K562 (cell line): ENCODE data around the gene AMDHD1. TPM values are rescaled to one million over a fixed set of nuclear protein-coding genes. Genes with fewer than 3 reads are reported as not detected.

ENCODE experiments used
- ATAC-seq: fragments of 200-7000 bp; cut with Tn5 transposase; 3 replicates; pipeline ENCODE4 v1.9.1; 2020; ENCODE audit warnings: moderate library complexity
- BruUV-seq: library from RNA; stranded (reverse); fragments of 400-500 nt; replicated peaks from 2 replicates; lab custom pipeline; 2021; lab: Mats Ljungman, UMichigan
- CTCF ChIA-PET: fragments of 300-600 bp; formaldehyde crosslinking; extraction: SDS; loops from one replicate; lab custom pipeline; 2021; ENCODE audit warnings: low intra/inter-chr PET ratio; lab: Yijun Ruan, JAX
- POLR2A ChIA-PET: fragments of 300-600, 350-650 bp; sonication (Branson Sonifier 250); formaldehyde crosslinking; extraction: SDS; loops from one replicate; lab custom pipeline; 2021; ENCODE audit warnings: antibody characterized with exemption, inconsistent platforms; lab: Yijun Ruan, JAX
- DNase-seq, 4 experiments: peaks; one replicate each; pipeline versions ENCODE4 v3.0.0 to v3.0.0-alpha.2; 2011 to 2018; ENCODE audit warnings: low spot score in 3 of 4, mixed read lengths in 3 of 4; ENCODE audit errors: extremely low read depth in 1 of 4
- FAIRE-seq: peaks from 2 replicates; lab custom pipeline; 2011; peaks lifted over from hg19 to GRCh38; lab: Jason Lieb, UNC
- H2AFZ ChIP-seq: 2 replicates; pipeline ENCODE4 v1.6.0; 2011; ENCODE audit warnings: low read depth, low read length, control low read depth, inconsistent platforms
- H3K27ac ChIP-seq: fragments of 200-600 bp; 3 replicates; pipeline ENCODE4 v1.8.0; 2011; ENCODE audit warnings: low read depth, mild to moderate bottlenecking, control low read depth, inconsistent platforms, low read length, moderate library complexity, mixed read lengths; ENCODE audit errors: extremely low read depth
- H3K27me3 ChIP-seq, 2 experiments: fragments of 300-600 bp in 1 of 2; 2 replicates in 1 of 2; 3 replicates in 1 of 2; pipeline versions ENCODE4 v1.6.0 to v1.8.0; 2011; ENCODE audit warnings: inconsistent platforms in 2 of 2, low read length in 2 of 2, mild to moderate bottlenecking in 1 of 2, mixed read lengths in 1 of 2, moderate library complexity in 1 of 2; ENCODE audit not compliant: control insufficient read depth in 2 of 2, insufficient read depth in 2 of 2
- H3K36me3 ChIP-seq: fragments of 300-600 bp; 3 replicates; pipeline ENCODE4 v1.8.0; 2011; ENCODE audit warnings: mild to moderate bottlenecking, low read length, inconsistent platforms; ENCODE audit not compliant: control insufficient read depth, insufficient read depth
- H3K4me1 ChIP-seq, 2 experiments: fragments of 200-600 bp in 1 of 2; replicated peaks in 1 of 2; 2 replicates in 1 of 2; 3 replicates in 1 of 2; pipeline versions ENCODE4 v1.5.1 to v1.8.0; 2011; ENCODE audit warnings: inconsistent platforms in 2 of 2, low read length in 2 of 2, mild to moderate bottlenecking in 1 of 2, mixed read lengths in 1 of 2, moderate library complexity in 1 of 2; ENCODE audit not compliant: control insufficient read depth in 2 of 2, insufficient read depth in 2 of 2
- H3K4me2 ChIP-seq: 2 replicates; pipeline ENCODE4 v1.6.1; 2011; ENCODE audit warnings: low read length, control low read depth, inconsistent platforms, mixed read lengths; ENCODE audit not compliant: insufficient read depth
- H3K4me3 ChIP-seq: fragments of 200-600 bp; sonication (generic), shearing (Covaris generic); 2 replicates; pipeline ENCODE4 v1.5.1; 2016; ENCODE audit warnings: control low read depth, inconsistent platforms
- H3K79me2 ChIP-seq: fragments of 200-600 bp; 3 replicates; pipeline ENCODE4 v1.8.0; 2011; ENCODE audit warnings: low read length, inconsistent platforms; ENCODE audit not compliant: control insufficient read depth, insufficient read depth
- H3K9ac ChIP-seq, 2 experiments: 2 replicates each; pipeline versions ENCODE4 v1.6.0 to v1.6.1; 2011; ENCODE audit warnings: low read depth in 2 of 2, low read length in 2 of 2, control low read depth in 1 of 2, inconsistent platforms in 1 of 2, mild to moderate bottlenecking in 1 of 2, mixed read lengths in 1 of 2; ENCODE audit not compliant: insufficient read depth in 1 of 2
- H3K9me1 ChIP-seq: one replicate; pipeline ENCODE4 v1.6.0; 2011; ENCODE audit warnings: inconsistent platforms, mild to moderate bottlenecking, low read length, moderate library complexity; ENCODE audit not compliant: control insufficient read depth, insufficient read depth
- H3K9me3 ChIP-seq: replicated peaks from 2 replicates; pipeline ENCODE4 v1.5.1; 2011; ENCODE audit warnings: low read depth, low read length, inconsistent platforms; ENCODE audit not compliant: control insufficient read depth, insufficient read depth
- H4K20me1 ChIP-seq: replicated peaks from 2 replicates; pipeline ENCODE4 v1.6.1; 2011; ENCODE audit warnings: low read length, inconsistent platforms, mixed read lengths; ENCODE audit not compliant: control insufficient read depth, insufficient read depth
- NR1H2 ChIP-seq: sonication (generic); formaldehyde crosslinking; IDR thresholded peaks from 2 replicates; pipeline ENCODE4 v1.4.0; 2020; ENCODE audit warnings: mild to moderate bottlenecking, missing genetic modification reagents
- YY1 ChIP-seq, 3 experiments: IDR thresholded peaks; 2 replicates each; pipeline ENCODE4 v1.6.1; 2011; ENCODE audit warnings: low read length in 2 of 3, mild to moderate bottlenecking in 2 of 3, moderate library complexity in 2 of 3, borderline replicate concordance in 1 of 3, control low read depth in 1 of 3, low read depth in 1 of 3; ENCODE audit not compliant: insufficient read depth in 3 of 3, insufficient replicate concordance in 2 of 3, control insufficient read depth in 1 of 3, insufficient read length in 1 of 3; ENCODE audit errors: extremely low read depth in 1 of 3
- WGBS: fragments of 100-300 bp; shearing (Covaris generic); methylation state at CpG from one replicate; pipeline ENCODE4 v1.1.6; 2016; ENCODE audit warnings: low coverage, mixed read lengths; ENCODE audit not compliant: insufficient coverage; ENCODE audit errors: missing lambda C conversion rate; 5-methylcytosine and 5-hydroxymethylcytosine counted together
- in situ Hi-C: fragments of 300-500 bp; cut with MboI; formaldehyde crosslinking; loops from 4 replicates; pipeline ENCODE4 v1.15.0; 2018; ENCODE audit warnings: inconsistent platforms, mixed read lengths
- intact Hi-C: fragments of 100-400 bp; cut with micrococcal nuclease; formaldehyde crosslinking; loops from 2 replicates; pipeline ENCODE4 v1.14.2; 2022
- polyA plus RNA-seq, 8 experiments: library from polyadenylated mRNA; depleted of rRNA in 4 of 8; stranded (reverse) in 5 of 8; unstranded in 3 of 8; fragments of >200 nt; fragmentation: Nextera tagmentation in 2 of 8; fragmentation: Illumina TruSeq in 1 of 8; extraction: Ambion mirVana in 2 of 8; extraction: Trizol in 1 of 8; gene quantifications; 2 replicates each; pipeline versions ENCODE4 v1.2.1 to v1.2.3, GENCODE V29; 2011 to 2014; ENCODE audit warnings: inconsistent platforms in 1 of 8, missing spikeins in 1 of 8
- total RNA-seq, 7 experiments: library from RNA; depleted of rRNA in 6 of 7; stranded (reverse); fragments of >200 nt in 6 of 7; fragmentation: Illumina TruSeq in 2 of 7; extraction: Trizol in 2 of 7; gene quantifications; 2 replicates each; pipeline versions ENCODE4 v1.2.1 to v1.2.3, GENCODE V29; 2011 to 2021; ENCODE audit warnings: low replicate concordance in 1 of 7
- TF ChIP-seq, protein P1 (sequence below): fragments of 250-450 bp; sonication (Bioruptor Pico); IDR thresholded peaks from 2 replicates; pipeline ENCODE4 v1.4.0; 2020; ENCODE audit warnings: borderline replicate concordance
- TF ChIP-seq, protein P2 (sequence below): fragments of 250-450 bp; sonication (Bioruptor Pico); IDR thresholded peaks from 2 replicates; pipeline ENCODE4 v1.4.0; 2020

The AMDHD1 gene
- total and polyA plus RNA-seq, 9 of the 15 experiments (the other 6 are each of a cell fraction or from before 2014, with no cell fraction given): not detected

DNA sequence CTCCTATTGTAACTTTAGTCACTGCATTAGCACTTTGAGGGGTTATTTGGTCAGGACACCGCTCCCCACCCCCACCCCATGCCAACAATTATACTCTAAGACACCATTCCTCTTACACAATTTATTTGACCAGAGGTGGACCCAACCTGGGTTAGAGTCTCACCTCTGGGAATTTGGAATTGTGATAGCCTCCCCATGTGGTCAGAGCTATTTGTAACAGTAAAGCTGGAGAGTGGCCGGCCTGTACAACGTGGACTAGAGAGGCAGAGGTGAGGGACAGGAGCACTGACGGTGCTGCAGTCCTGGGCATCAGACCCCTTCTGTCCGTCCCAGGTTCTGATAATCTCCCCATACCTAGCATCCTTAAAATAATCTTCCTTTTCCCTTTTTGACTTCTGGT is 56.4 kb downstream of the AMDHD1 start:
- H3K79me2 ChIP-seq: no peaks in the 10 kb centered on the region
- no peak for FAIRE-seq
- H2AFZ ChIP-seq: no peak overlapping the region
- H4K20me1 ChIP-seq: no peaks in the 10 kb centered on the region
- H3K9me1 ChIP-seq: no peaks in the 10 kb centered on the region
- 16% methylated on average over 5 of the region's 5 CpGs for WGBS
- ChIA-PET POLR2A (interaction anchor here (0.7 to 1.7 kb wide), 3 partner anchors 9 to 214 kb away, joined by 3 to 4 read pairs (median 3); no protein-coding TSS in a partner anchor), CTCF (interaction anchor here (0.6 kb wide), 1 partner anchor 986 kb away, joined by 3 read pairs; no protein-coding TSS in a partner anchor)
- H3K27me3 ChIP-seq: peaks cover 0 to 11% of the 10 kb centered on the region in 2 experiments; a peak in 3 of 5 replicates
- H3K36me3 ChIP-seq: 0 out of 3 replicates have a peak, but pooled peaks cover 2% of the 10 kb centered on the region
- no peak overlapping the region for H3K4me3 ChIP-seq
- BruUV-seq: no TSS peak
- ATAC-seq: no peak
- no peak overlapping the region for H3K4me2 ChIP-seq
- TF ChIP-seq NR1H2: no peak
- TF ChIP-seq, protein P1, sequence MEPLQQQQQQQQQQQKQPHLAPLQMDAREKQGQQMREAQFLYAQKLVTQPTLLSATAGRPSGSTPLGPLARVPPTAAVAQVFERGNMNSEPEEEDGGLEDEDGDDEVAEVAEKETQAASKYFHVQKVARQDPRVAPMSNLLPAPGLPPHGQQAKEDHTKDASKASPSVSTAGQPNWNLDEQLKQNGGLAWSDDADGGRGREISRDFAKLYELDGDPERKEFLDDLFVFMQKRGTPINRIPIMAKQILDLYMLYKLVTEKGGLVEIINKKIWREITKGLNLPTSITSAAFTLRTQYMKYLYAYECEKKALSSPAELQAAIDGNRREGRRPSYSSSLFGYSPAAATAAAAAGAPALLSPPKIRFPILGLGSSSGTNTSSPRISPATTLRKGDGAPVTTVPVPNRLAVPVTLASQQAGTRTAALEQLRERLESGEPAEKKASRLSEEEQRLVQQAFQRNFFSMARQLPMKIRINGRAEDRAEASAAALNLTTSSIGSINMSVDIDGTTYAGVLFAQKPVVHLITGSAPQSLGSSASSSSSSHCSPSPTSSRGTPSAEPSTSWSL (CRISPR knock-in tag): no peak
- no peak for TF ChIP-seq YY1 (IDR thresholded peaks at IDR 0.05; ENCODE audit: borderline replicate concordance in 1 of 3, control insufficient read depth in 1 of 3, extremely low read depth in 1 of 3, insufficient read depth in 3 of 3, insufficient read length in 1 of 3, insufficient replicate concordance in 2 of 3, low read depth in 1 of 3, low read length in 2 of 3)
- TF ChIP-seq, protein P2, sequence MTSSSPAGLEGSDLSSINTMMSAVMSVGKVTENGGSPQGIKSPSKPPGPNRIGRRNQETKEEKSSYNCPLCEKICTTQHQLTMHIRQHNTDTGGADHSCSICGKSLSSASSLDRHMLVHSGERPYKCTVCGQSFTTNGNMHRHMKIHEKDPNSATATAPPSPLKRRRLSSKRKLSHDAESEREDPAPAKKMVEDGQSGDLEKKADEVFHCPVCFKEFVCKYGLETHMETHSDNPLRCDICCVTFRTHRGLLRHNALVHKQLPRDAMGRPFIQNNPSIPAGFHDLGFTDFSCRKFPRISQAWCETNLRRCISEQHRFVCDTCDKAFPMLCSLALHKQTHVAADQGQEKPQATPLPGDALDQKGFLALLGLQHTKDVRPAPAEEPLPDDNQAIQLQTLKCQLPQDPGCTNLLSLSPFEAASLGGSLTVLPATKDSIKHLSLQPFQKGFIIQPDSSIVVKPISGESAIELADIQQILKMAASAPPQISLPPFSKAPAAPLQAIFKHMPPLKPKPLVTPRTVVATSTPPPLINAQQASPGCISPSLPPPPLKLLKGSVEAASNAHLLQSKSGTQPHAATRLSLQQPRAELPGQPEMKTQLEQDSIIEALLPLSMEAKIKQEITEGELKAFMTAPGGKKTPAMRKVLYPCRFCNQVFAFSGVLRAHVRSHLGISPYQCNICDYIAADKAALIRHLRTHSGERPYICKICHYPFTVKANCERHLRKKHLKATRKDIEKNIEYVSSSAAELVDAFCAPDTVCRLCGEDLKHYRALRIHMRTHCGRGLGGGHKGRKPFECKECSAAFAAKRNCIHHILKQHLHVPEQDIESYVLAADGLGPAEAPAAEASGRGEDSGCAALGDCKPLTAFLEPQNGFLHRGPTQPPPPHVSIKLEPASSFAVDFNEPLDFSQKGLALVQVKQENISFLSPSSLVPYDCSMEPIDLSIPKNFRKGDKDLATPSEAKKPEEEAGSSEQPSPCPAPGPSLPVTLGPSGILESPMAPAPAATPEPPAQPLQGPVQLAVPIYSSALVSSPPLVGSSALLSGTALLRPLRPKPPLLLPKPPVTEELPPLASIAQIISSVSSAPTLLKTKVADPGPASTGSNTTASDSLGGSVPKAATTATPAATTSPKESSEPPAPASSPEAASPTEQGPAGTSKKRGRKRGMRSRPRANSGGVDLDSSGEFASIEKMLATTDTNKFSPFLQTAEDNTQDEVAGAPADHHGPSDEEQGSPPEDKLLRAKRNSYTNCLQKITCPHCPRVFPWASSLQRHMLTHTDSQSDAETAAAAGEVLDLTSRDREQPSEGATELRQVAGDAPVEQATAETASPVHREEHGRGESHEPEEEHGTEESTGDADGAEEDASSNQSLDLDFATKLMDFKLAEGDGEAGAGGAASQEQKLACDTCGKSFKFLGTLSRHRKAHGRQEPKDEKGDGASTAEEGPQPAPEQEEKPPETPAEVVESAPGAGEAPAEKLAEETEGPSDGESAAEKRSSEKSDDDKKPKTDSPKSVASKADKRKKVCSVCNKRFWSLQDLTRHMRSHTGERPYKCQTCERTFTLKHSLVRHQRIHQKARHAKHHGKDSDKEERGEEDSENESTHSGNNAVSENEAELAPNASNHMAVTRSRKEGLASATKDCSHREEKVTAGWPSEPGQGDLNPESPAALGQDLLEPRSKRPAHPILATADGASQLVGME (CRISPR knock-in tag): no peak
- no peaks in the 10 kb centered on the region for H3K9me3 ChIP-seq
- H3K9ac ChIP-seq: no peak overlapping the region
- no peak for DNase-seq
- intact Hi-C loops: loop anchor here (2.0 to 10.0 kb wide), 3 partner anchors 177 to 417 kb away; no protein-coding TSS in a partner anchor
- H3K27ac ChIP-seq: no peak overlapping the region
- H3K4me1 ChIP-seq: peaks cover 0 to 5% of the 10 kb centered on the region in 2 experiments; a peak in 1 of 5 replicates
- in situ Hi-C loops: no loop called here
